ENCODE results near the gene NDUFB5. TPM values are rescaled to one million over a fixed set of nuclear protein-coding genes. Genes with fewer than 3 reads are reported as not detected.
"Not testable (repeated sequence)": the region's sequence is repeated elsewhere in the genome, so short reads cannot be mapped to it uniquely, and the experiment has no call there.

Gene NDUFB5
- total RNA-seq, 2 experiments from 2014 or later: 83.1 to 97.3 TPM

- Mint-ChIP-seq H3K4me3 (peak overlapping the region; percentile 99), H3K27me3 (no peaks in the 10 kb centered on the region), H3K4me1 (peaks cover 35% of the 10 kb centered on the region), H3K9me3 (ENCODE audit: low read depth) (no peaks in the 10 kb centered on the region), H3K27ac (peak overlapping the region; percentile 100), H3K36me3 (peaks cover 16% of the 10 kb centered on the region)
- ATAC-seq: no peak
- DNase-seq: no peak
- CTCF ChIA-PET: interaction anchor here (0.8 to 2.0 kb wide), 3 partner anchors 10 to 49 kb away, joined by 4 to 8 read pairs (median 4); partner anchors contain the start of gene USP13
Observed at GRCh38 chr3:179603831-179604230, 763 bp upstream of the NDUFB5 start.

GRCh38 chr3:179606534-179607085 lies 2.0 kb downstream of the NDUFB5 start:
- no peaks in the 10 kb centered on the region for H3K27me3 Mint-ChIP-seq
- peaks cover 15% of the 10 kb centered on the region for H3K36me3 Mint-ChIP-seq
- H3K9me3 Mint-ChIP-seq (ENCODE audit: low read depth): no peaks in the 10 kb centered on the region
- DNase-seq (no peak), ATAC-seq (no peak)
- CTCF ChIA-PET: interaction anchor here (0.7 kb wide), 1 partner anchor 43 kb away, joined by 3 read pairs; no protein-coding TSS in a partner anchor
- H3K4me3 Mint-ChIP-seq: no peak overlapping the region
- peaks cover 54% of the 10 kb centered on the region for H3K4me1 Mint-ChIP-seq
- peak overlapping the region; percentile 39 for H3K27ac Mint-ChIP-seq

- peak; percentile 67 for ATAC-seq
- peak overlapping the region; percentile 97 for H3K27ac Mint-ChIP-seq
- DNase-seq: peak; percentile 53
- no peaks in the 10 kb centered on the region for H3K9me3 Mint-ChIP-seq (ENCODE audit: low read depth)
- H3K27me3 Mint-ChIP-seq: no peaks in the 10 kb centered on the region
- peak overlapping the region; percentile 73 for H3K4me3 Mint-ChIP-seq
- CTCF ChIA-PET: interaction anchor here (0.7 to 1.4 kb wide), 3 partner anchors 41 to 90 kb away, joined by 3 to 5 read pairs (median 4); no protein-coding TSS in a partner anchor
- H3K36me3 Mint-ChIP-seq: peaks cover 15% of the 10 kb centered on the region
- peaks cover 55% of the 10 kb centered on the region for H3K4me1 Mint-ChIP-seq
Observed at GRCh38 chr3:179608931-179609720, 4.5 kb downstream of the NDUFB5 start.

- peaks cover 15% of the 10 kb centered on the region for H3K36me3 Mint-ChIP-seq
- H3K4me3 Mint-ChIP-seq: no peak overlapping the region
- CTCF ChIA-PET: interaction anchor here (0.7 to 0.8 kb wide), 2 partner anchors 39 to 91 kb away, joined by 3 read pairs; no protein-coding TSS in a partner anchor
- no peaks in the 10 kb centered on the region for H3K27me3 Mint-ChIP-seq
- peaks cover 53% of the 10 kb centered on the region for H3K4me1 Mint-ChIP-seq
- DNase-seq (no peak), ATAC-seq (no peak)
- peak overlapping the region; percentile 68 for H3K27ac Mint-ChIP-seq
- no peaks in the 10 kb centered on the region for H3K9me3 Mint-ChIP-seq (ENCODE audit: low read depth)
Observed at GRCh38 chr3:179610066-179610465, 5.5 kb downstream of the NDUFB5 start.

- peaks cover 26% of the 10 kb centered on the region for H3K36me3 Mint-ChIP-seq
- CTCF ChIA-PET: no interaction called here
- DNase-seq (no peak), ATAC-seq (no peak)
- H3K9me3 Mint-ChIP-seq (ENCODE audit: low read depth): no peaks in the 10 kb centered on the region
- no peak overlapping the region for H3K4me3 Mint-ChIP-seq
- H3K4me1 Mint-ChIP-seq: peaks cover 28% of the 10 kb centered on the region
- no peak overlapping the region for H3K27ac Mint-ChIP-seq
- H3K27me3 Mint-ChIP-seq: no peaks in the 10 kb centered on the region
Observed at GRCh38 chr3:179613807-179614206, 9.2 kb downstream of the NDUFB5 start.

GRCh38 chr3:179615458-179616173 lies 11.0 kb downstream of the NDUFB5 start:
- Mint-ChIP-seq H3K27me3 (no peaks in the 10 kb centered on the region), H3K27ac (no peak overlapping the region), H3K36me3 (peaks cover 38% of the 10 kb centered on the region), H3K4me3 (no peak overlapping the region), H3K9me3 (ENCODE audit: low read depth) (no peaks in the 10 kb centered on the region), H3K4me1 (peaks cover 13% of the 10 kb centered on the region)
- ATAC-seq: no peak
- no peak for DNase-seq
- CTCF ChIA-PET: interaction anchor here (1.8 kb wide), 1 partner anchor 34 kb away, joined by 9 read pairs; no protein-coding TSS in a partner anchor

- CTCF ChIA-PET: no interaction called here
- H3K4me1 Mint-ChIP-seq: no peaks in the 10 kb centered on the region
- no peaks in the 10 kb centered on the region for H3K27me3 Mint-ChIP-seq
- no peaks in the 10 kb centered on the region for H3K9me3 Mint-ChIP-seq (ENCODE audit: low read depth)
- no peak overlapping the region for H3K27ac Mint-ChIP-seq
- DNase-seq: no peak
- H3K4me3 Mint-ChIP-seq: no peak overlapping the region
- H3K36me3 Mint-ChIP-seq: peaks cover 62% of the 10 kb centered on the region
- ATAC-seq: no peak
Observed at GRCh38 chr3:179622023-179622422, 17.4 kb downstream of the NDUFB5 start.

GRCh38 chr3:179624451-179624850 lies 19.9 kb downstream of the NDUFB5 start:
- Mint-ChIP-seq H3K36me3 (peaks cover 45% of the 10 kb centered on the region), H3K27ac (no peak overlapping the region), H3K4me1 (no peaks in the 10 kb centered on the region), H3K4me3 (no peak overlapping the region), H3K27me3 (no peaks in the 10 kb centered on the region), H3K9me3 (ENCODE audit: low read depth) (no peaks in the 10 kb centered on the region)
- CTCF ChIA-PET: no interaction called here
- no peak for ATAC-seq
- no peak for DNase-seq

GRCh38 chr3:179630753-179631451 lies 26.3 kb downstream of the NDUFB5 start:
- Mint-ChIP-seq H3K27me3 (no peaks in the 10 kb centered on the region), H3K4me1 (no peaks in the 10 kb centered on the region), H3K27ac (no peak overlapping the region), H3K36me3 (peaks cover 1% of the 10 kb centered on the region), H3K9me3 (ENCODE audit: low read depth) (no peaks in the 10 kb centered on the region), H3K4me3 (no peak overlapping the region)
- DNase-seq (no peak), ATAC-seq (no peak)
- CTCF ChIA-PET: no interaction called here

- no peak overlapping the region for H3K4me3 Mint-ChIP-seq
- H3K36me3 Mint-ChIP-seq: no peaks in the 10 kb centered on the region
- no peak for ATAC-seq
- no peak overlapping the region for H3K27ac Mint-ChIP-seq
- no peak for DNase-seq
- H3K4me1 Mint-ChIP-seq: peaks cover 8% of the 10 kb centered on the region
- no peaks in the 10 kb centered on the region for H3K27me3 Mint-ChIP-seq
- CTCF ChIA-PET: no interaction called here
- H3K9me3 Mint-ChIP-seq (ENCODE audit: low read depth): no peaks in the 10 kb centered on the region
Observed at GRCh38 chr3:179640469-179640868, 35.9 kb downstream of the NDUFB5 start.

- Mint-ChIP-seq H3K27me3 (no peaks in the 10 kb centered on the region), H3K9me3 (ENCODE audit: low read depth) (no peaks in the 10 kb centered on the region), H3K4me3 (no peak overlapping the region), H3K4me1 (peaks cover 8% of the 10 kb centered on the region), H3K27ac (no peak overlapping the region), H3K36me3 (no peaks in the 10 kb centered on the region)
- CTCF ChIA-PET: no interaction called here
- DNase-seq: no peak
- ATAC-seq: no peak
Observed at GRCh38 chr3:179642871-179643270, 38.3 kb downstream of the NDUFB5 start.

GRCh38 chr3:179643837-179644236 lies 39.2 kb downstream of the NDUFB5 start:
- not testable (repeated sequence) for H3K4me3 Mint-ChIP-seq; H3K27me3 Mint-ChIP-seq; H3K27ac Mint-ChIP-seq; H3K9me3 Mint-ChIP-seq (ENCODE audit: low read depth); H3K4me1 Mint-ChIP-seq; ATAC-seq; DNase-seq; H3K36me3 Mint-ChIP-seq
- CTCF ChIA-PET: interaction anchor here (0.9 to 1.4 kb wide), 3 partner anchors 9 to 73 kb away, joined by 3 to 4 read pairs (median 3); partner anchors contain the start of gene USP13

GRCh38 chr3:179646177-179646576 lies 41.6 kb downstream of the NDUFB5 start:
- Mint-ChIP-seq H3K4me1 (peaks cover 12% of the 10 kb centered on the region), H3K9me3 (ENCODE audit: low read depth) (no peaks in the 10 kb centered on the region), H3K4me3 (no peak overlapping the region), H3K27me3 (no peaks in the 10 kb centered on the region), H3K36me3 (no peaks in the 10 kb centered on the region), H3K27ac (no peak overlapping the region)
- ATAC-seq (no peak), DNase-seq (no peak)
- CTCF ChIA-PET: no interaction called here

All from activated CD8-positive, alpha-beta memory T cell treated with anti-CD3 and anti-CD28 coated beads, Interleukin-2, amount 10 ng/mL, durations not matched to agents 7 days and 5 days (primary cell).